Measurements from ENCODE around the gene RAB3C.

RAB3C gene

GRCh38 chr5:58735637-58736036, 152.8 kb downstream of the RAB3C start:
- ChIA-PET CTCF (no interaction called here), POLR2A (no interaction called here)
- DNase-seq (ENCODE audit: extremely low spot score) = no peak
- no peak for TF ChIP-seq CTCF (IDR thresholded peaks at IDR 0.05; ENCODE audit: control extremely low read depth, extremely low read depth, low read depth, missing control alignments)

- no peak for TF ChIP-seq CTCF (IDR thresholded peaks at IDR 0.05; ENCODE audit: control extremely low read depth, extremely low read depth, low read depth, missing control alignments)
- POLR2A ChIA-PET = no interaction called here
- CTCF ChIA-PET = no interaction called here
- no peak for DNase-seq (ENCODE audit: extremely low spot score)
These were observed 153.3 kb downstream of the RAB3C start for GRCh38 chr5:58736214-58736613.

- POLR2A ChIA-PET = no interaction called here
- no peak for TF ChIP-seq CTCF (IDR thresholded peaks at IDR 0.05; ENCODE audit: control extremely low read depth, extremely low read depth, low read depth, missing control alignments)
- DNase-seq (ENCODE audit: extremely low spot score) = no peak
- CTCF ChIA-PET = interaction anchor here (1.4 to 2.1 kb wide), 3 partner anchors 11 to 25 kb away, joined by 3 to 6 read pairs (median 5); no protein-coding TSS in a partner anchor
These were observed 154.8 kb downstream of the RAB3C start for GRCh38 chr5:58737671-58738070.

- POLR2A ChIA-PET = no interaction called here
- CTCF ChIA-PET = interaction anchor here (1.4 to 2.1 kb wide), 3 partner anchors 12 to 24 kb away, joined by 3 to 6 read pairs (median 5); no protein-coding TSS in a partner anchor
- no peak for TF ChIP-seq CTCF (IDR thresholded peaks at IDR 0.05; ENCODE audit: control extremely low read depth, extremely low read depth, low read depth, missing control alignments)
- DNase-seq (ENCODE audit: extremely low spot score) = no peak
These were observed 155.5 kb downstream of the RAB3C start for GRCh38 chr5:58738336-58738735.

- TF ChIP-seq CTCF (IDR thresholded peaks at IDR 0.05; ENCODE audit: control extremely low read depth, extremely low read depth, low read depth, missing control alignments) = no peak
- CTCF ChIA-PET = interaction anchor here (1.6 kb wide), 1 partner anchor 23 kb away, joined by 5 read pairs; no protein-coding TSS in a partner anchor
- POLR2A ChIA-PET = no interaction called here
These were observed 156.2 kb downstream of the RAB3C start for GRCh38 chr5:58739051-58739450.

GRCh38 chr5:58740956-58741355, 158.1 kb downstream of the RAB3C start:
- ChIA-PET CTCF (interaction anchor here (1.0 to 3.1 kb wide), 3 partner anchors 9 to 42 kb away, joined by 3 to 9 read pairs (median 3); no protein-coding TSS in a partner anchor), POLR2A (no interaction called here)
- DNase-seq (ENCODE audit: extremely low spot score) = no peak
- no peak for TF ChIP-seq CTCF (IDR thresholded peaks at IDR 0.05; ENCODE audit: control extremely low read depth, extremely low read depth, low read depth, missing control alignments)

More at GRCh38 chr5:58739051-58739450, 156.2 kb downstream of the RAB3C start:
- no peak for DNase-seq (ENCODE audit: extremely low spot score)

All from GM10248 (cell line).